K562 (cell line): Measurements from ENCODE around the gene SDCBP2. TPM values are rescaled to one million over a fixed set of nuclear protein-coding genes. Genes with fewer than 3 reads are reported as not detected.
A peak's percentile ranks its signal among the peaks of the same experiment; 100 is the strongest.

Source experiments
- CXXC5 ChIP-seq: fragments of 250-450 bp; sonication (Bioruptor Pico); IDR thresholded peaks from 2 replicates; pipeline ENCODE4 v1.8.0; 2022; ENCODE audit warnings: inconsistent platforms, mild to moderate bottlenecking, moderate library complexity
- ELF1 ChIP-seq: fragments of 200-800 bp; sonication (Bioruptor generic); IDR thresholded peaks from 2 replicates; pipeline ENCODE4 v1.6.1; 2016; ENCODE audit warnings: missing genetic modification characterization, missing compliant biosample characterization
- FOXA1 ChIP-seq: fragments of 450-650 bp; IDR thresholded peaks from 2 replicates; pipeline ENCODE4 v1.6.1; 2016; ENCODE audit warnings: mild to moderate bottlenecking, borderline replicate concordance
- JUND ChIP-seq, 2 experiments: IDR thresholded peaks; 2 replicates in 1 of 2; 3 replicates in 1 of 2; pipeline ENCODE4 v1.6.1; 2011; ENCODE audit warnings: borderline replicate concordance in 2 of 2, low read depth in 2 of 2, low read length in 2 of 2, improper control_type of control experiment in 1 of 2, missing biosample characterization in 1 of 2, missing genetic modification characterization in 1 of 2, missing genetic modification reagents in 1 of 2
- MAZ ChIP-seq, 2 experiments: fragments of 450-650 bp in 1 of 2; sonication (generic) in 1 of 2; formaldehyde crosslinking; IDR thresholded peaks in 1 of 2; conservative IDR thresholded peaks in 1 of 2; 2 replicates each; pipeline versions ENCODE4 v1.4.0 to v1.5.0; 2020; ENCODE audit warnings: mild to moderate bottlenecking in 1 of 2, missing genetic modification reagents in 1 of 2
- NFXL1 ChIP-seq: fragments of 450-650 bp; formaldehyde crosslinking; IDR thresholded peaks from 2 replicates; pipeline ENCODE4 v1.4.0; 2021; ENCODE audit warnings: mild to moderate bottlenecking
- RB1 ChIP-seq: fragments of 450-650 bp; IDR thresholded peaks from 2 replicates; pipeline ENCODE4 v1.6.1; 2017; ENCODE audit warnings: low read depth, mild to moderate bottlenecking
- RNF2 ChIP-seq: sonication (generic); IDR thresholded peaks from 2 replicates; pipeline ENCODE4 v1.6.1; 2016
- SMC3 ChIP-seq: conservative IDR thresholded peaks from 2 replicates; pipeline ENCODE4 v1.6.1; 2011; ENCODE audit warnings: low read depth, low read length, improper control_type of control experiment; ENCODE audit not compliant: insufficient read depth
- SPI1 ChIP-seq: IDR thresholded peaks from 2 replicates; pipeline ENCODE4 v1.6.1; 2011; ENCODE audit warnings: low read depth, low read length, control low read depth, borderline replicate concordance
- SRF ChIP-seq, 2 experiments: fragments of 250-450, 450-650 bp in 1 of 2; sonication (Bioruptor Pico) in 1 of 2; sonication (generic) in 1 of 2; formaldehyde crosslinking; IDR thresholded peaks; 2 replicates each; pipeline versions ENCODE4 v1.5.0 to v1.5.1; 2020 to 2022; ENCODE audit warnings: mild to moderate bottlenecking in 1 of 2, missing genetic modification reagents in 1 of 2
- ZNF282 ChIP-seq: sonication (generic); formaldehyde crosslinking; IDR thresholded peaks from 2 replicates; pipeline ENCODE4 v1.8.1; 2023; ENCODE audit warnings: missing genetic modification reagents
- polyA plus RNA-seq, 8 experiments: library from polyadenylated mRNA; depleted of rRNA in 4 of 8; stranded (reverse) in 5 of 8; unstranded in 3 of 8; fragments of >200 nt; fragmentation: Nextera tagmentation in 2 of 8; fragmentation: Illumina TruSeq in 1 of 8; extraction: Ambion mirVana in 2 of 8; extraction: Trizol in 1 of 8; gene quantifications; 2 replicates each; pipeline versions ENCODE4 v1.2.1 to v1.2.3, GENCODE V29; 2011 to 2014; ENCODE audit warnings: inconsistent platforms in 1 of 8, missing spikeins in 1 of 8
- total RNA-seq, 7 experiments: library from RNA; depleted of rRNA in 6 of 7; stranded (reverse); fragments of >200 nt in 6 of 7; fragmentation: Illumina TruSeq in 2 of 7; extraction: Trizol in 2 of 7; gene quantifications; 2 replicates each; pipeline versions ENCODE4 v1.2.1 to v1.2.3, GENCODE V29; 2011 to 2021; ENCODE audit warnings: low replicate concordance in 1 of 7
- TF ChIP-seq, protein P1 (sequence below): IDR thresholded peaks from 2 replicates; pipeline ENCODE4 v1.6.1; 2011; ENCODE audit warnings: borderline replicate concordance, low read depth, mild to moderate bottlenecking, moderate library complexity, low read length; ENCODE audit not compliant: insufficient read depth, poor library complexity, severe bottlenecking
- TF ChIP-seq, protein P2 (sequence below): fragments of 450-650 bp; conservative IDR thresholded peaks from 2 replicates; pipeline ENCODE4 v1.6.1; 2016; ENCODE audit warnings: missing genetic modification characterization, low read depth, mild to moderate bottlenecking, control low read depth, missing compliant biosample characterization
- TF ChIP-seq, protein P3 (sequence below): sonication (generic); formaldehyde crosslinking; IDR thresholded peaks from 2 replicates; pipeline ENCODE4 v1.8.1; 2023; ENCODE audit warnings: mild to moderate bottlenecking, missing genetic modification reagents
- TF ChIP-seq, protein P4 (sequence below): fragments of 450-650 bp; IDR thresholded peaks from 2 replicates; pipeline ENCODE4 v1.6.1; 2017; ENCODE audit warnings: antibody characterized with exemption, mild to moderate bottlenecking

SDCBP2 gene
- total and polyA plus RNA-seq, 9 of the 15 experiments (the other 6 are each of a cell fraction or from before 2014, with no cell fraction given): 0.06 to 1.2 (median 0.80) TPM

DNA sequence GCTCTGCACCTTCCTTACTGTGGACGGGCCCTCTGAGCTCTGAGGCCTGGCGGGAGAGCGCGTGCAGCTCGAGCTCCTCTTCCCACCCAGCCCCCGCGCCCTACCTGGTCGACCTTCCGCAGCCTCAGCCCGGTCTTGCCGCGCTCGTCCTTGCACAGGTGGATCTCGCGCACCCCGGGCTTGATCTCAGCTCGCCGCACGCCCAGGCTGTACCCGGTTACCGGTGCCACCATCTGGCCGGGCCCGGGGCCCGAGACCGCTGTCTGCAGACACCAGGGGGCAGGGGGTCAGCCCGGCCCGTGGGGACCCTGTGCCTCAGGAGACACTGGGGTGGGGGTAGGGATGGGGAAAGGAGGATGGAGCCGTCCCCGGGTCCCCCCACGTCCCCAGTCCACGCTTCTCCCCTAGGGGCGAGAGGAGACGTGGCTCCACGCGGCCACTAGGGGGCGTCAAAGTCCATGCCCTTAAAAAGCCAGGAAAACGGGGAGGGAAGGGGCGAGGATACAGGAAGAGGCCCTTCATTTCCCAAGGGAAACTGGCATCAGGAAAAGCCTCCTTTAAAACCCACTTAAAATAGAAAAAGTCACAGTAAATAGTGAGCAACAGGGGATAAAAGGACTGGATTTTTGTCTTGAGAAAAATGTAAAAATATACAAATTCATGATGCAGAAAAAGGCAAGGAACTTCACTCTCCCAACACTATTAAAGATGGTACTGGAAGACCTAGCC lies 15.5 kb downstream of the SDCBP2 start (continued):
- TF ChIP-seq, protein P1, sequence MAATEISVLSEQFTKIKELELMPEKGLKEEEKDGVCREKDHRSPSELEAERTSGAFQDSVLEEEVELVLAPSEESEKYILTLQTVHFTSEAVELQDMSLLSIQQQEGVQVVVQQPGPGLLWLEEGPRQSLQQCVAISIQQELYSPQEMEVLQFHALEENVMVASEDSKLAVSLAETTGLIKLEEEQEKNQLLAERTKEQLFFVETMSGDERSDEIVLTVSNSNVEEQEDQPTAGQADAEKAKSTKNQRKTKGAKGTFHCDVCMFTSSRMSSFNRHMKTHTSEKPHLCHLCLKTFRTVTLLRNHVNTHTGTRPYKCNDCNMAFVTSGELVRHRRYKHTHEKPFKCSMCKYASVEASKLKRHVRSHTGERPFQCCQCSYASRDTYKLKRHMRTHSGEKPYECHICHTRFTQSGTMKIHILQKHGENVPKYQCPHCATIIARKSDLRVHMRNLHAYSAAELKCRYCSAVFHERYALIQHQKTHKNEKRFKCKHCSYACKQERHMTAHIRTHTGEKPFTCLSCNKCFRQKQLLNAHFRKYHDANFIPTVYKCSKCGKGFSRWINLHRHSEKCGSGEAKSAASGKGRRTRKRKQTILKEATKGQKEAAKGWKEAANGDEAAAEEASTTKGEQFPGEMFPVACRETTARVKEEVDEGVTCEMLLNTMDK: peak; percentile 51
- TF ChIP-seq MAZ (CRISPR knock-in tag; conservative IDR thresholded peaks at IDR 0.05 in 1 of 2, IDR thresholded peaks at IDR 0.05 in 1 of 2) (0 out of 4 replicates have a peak, but pooled peaks of 1 of the 2 experiments have one; percentile 36), FOXA1 (no peak), ELF1 (tag) (peak; percentile 25; the same call in 1 of the 2 replicates), SMC3 (peak; percentile 68), RB1 (0 out of 2 replicates have a peak, but pooled peaks have one; percentile 37), NFXL1 (no peak), SRF (CRISPR knock-in tag; IDR thresholded peaks at IDR 0.05) (peak in 1 of 2 experiments; percentile 34; a peak in 1 of 4 replicates), CXXC5 (CRISPR knock-in tag) (0 out of 2 replicates have a peak, but pooled peaks have one; percentile 18), JUND (IDR thresholded peaks at IDR 0.05; ENCODE audit: borderline replicate concordance, low read depth, low read length) (no peak), JUND (tag; IDR thresholded peaks at IDR 0.05; ENCODE audit: borderline replicate concordance, low read depth, low read length) (no peak), RNF2 (no peak), ZNF282 (CRISPR knock-in tag) (no peak), SPI1 (0 out of 2 replicates have a peak, but pooled peaks have one; percentile 4)
- TF ChIP-seq, protein P2, sequence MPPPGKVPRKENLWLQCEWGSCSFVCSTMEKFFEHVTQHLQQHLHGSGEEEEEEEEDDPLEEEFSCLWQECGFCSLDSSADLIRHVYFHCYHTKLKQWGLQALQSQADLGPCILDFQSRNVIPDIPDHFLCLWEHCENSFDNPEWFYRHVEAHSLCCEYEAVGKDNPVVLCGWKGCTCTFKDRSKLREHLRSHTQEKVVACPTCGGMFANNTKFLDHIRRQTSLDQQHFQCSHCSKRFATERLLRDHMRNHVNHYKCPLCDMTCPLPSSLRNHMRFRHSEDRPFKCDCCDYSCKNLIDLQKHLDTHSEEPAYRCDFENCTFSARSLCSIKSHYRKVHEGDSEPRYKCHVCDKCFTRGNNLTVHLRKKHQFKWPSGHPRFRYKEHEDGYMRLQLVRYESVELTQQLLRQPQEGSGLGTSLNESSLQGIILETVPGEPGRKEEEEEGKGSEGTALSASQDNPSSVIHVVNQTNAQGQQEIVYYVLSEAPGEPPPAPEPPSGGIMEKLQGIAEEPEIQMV (tag): no peak
- TF ChIP-seq, protein P3, sequence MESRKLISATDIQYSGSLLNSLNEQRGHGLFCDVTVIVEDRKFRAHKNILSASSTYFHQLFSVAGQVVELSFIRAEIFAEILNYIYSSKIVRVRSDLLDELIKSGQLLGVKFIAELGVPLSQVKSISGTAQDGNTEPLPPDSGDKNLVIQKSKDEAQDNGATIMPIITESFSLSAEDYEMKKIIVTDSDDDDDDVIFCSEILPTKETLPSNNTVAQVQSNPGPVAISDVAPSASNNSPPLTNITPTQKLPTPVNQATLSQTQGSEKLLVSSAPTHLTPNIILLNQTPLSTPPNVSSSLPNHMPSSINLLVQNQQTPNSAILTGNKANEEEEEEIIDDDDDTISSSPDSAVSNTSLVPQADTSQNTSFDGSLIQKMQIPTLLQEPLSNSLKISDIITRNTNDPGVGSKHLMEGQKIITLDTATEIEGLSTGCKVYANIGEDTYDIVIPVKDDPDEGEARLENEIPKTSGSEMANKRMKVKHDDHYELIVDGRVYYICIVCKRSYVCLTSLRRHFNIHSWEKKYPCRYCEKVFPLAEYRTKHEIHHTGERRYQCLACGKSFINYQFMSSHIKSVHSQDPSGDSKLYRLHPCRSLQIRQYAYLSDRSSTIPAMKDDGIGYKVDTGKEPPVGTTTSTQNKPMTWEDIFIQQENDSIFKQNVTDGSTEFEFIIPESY (CRISPR knock-in tag): peak; percentile 86
- TF ChIP-seq, protein P4, sequence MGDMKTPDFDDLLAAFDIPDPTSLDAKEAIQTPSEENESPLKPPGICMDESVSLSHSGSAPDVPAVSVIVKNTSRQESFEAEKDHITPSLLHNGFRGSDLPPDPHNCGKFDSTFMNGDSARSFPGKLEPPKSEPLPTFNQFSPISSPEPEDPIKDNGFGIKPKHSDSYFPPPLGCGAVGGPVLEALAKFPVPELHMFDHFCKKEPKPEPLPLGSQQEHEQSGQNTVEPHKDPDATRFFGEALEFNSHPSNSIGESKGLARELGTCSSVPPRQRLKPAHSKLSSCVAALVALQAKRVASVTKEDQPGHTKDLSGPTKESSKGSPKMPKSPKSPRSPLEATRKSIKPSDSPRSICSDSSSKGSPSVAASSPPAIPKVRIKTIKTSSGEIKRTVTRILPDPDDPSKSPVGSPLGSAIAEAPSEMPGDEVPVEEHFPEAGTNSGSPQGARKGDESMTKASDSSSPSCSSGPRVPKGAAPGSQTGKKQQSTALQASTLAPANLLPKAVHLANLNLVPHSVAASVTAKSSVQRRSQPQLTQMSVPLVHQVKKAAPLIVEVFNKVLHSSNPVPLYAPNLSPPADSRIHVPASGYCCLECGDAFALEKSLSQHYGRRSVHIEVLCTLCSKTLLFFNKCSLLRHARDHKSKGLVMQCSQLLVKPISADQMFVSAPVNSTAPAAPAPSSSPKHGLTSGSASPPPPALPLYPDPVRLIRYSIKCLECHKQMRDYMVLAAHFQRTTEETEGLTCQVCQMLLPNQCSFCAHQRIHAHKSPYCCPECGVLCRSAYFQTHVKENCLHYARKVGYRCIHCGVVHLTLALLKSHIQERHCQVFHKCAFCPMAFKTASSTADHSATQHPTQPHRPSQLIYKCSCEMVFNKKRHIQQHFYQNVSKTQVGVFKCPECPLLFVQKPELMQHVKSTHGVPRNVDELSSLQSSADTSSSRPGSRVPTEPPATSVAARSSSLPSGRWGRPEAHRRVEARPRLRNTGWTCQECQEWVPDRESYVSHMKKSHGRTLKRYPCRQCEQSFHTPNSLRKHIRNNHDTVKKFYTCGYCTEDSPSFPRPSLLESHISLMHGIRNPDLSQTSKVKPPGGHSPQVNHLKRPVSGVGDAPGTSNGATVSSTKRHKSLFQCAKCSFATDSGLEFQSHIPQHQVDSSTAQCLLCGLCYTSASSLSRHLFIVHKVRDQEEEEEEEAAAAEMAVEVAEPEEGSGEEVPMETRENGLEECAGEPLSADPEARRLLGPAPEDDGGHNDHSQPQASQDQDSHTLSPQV: 0 out of 2 replicates have a peak, but pooled peaks have one; percentile 18
